ENCODE results near the gene NELFB. TPM values are rescaled to one million over a fixed set of nuclear protein-coding genes. Genes with fewer than 3 reads are reported as not detected.

NELFB gene
- polyA plus RNA-seq, 1 donor from 2014 or later, result 64.7 TPM

- Histone ChIP-seq H4K20me1 (ENCODE audit: insufficient read depth) (no peaks in the 10 kb centered on the region), H3K9ac (ENCODE audit: low read length) (no peak overlapping the region), H3K27me3 (ENCODE audit: insufficient read depth, low read depth, low read length) (no peaks in the 10 kb centered on the region), H3F3A (ENCODE audit: insufficient read depth, low read length, poor library complexity, severe bottlenecking) (no peaks in the 10 kb centered on the region), H3K9me3 (ENCODE audit: low read length) (no peaks in the 10 kb centered on the region), H3K9me2 (ENCODE audit: insufficient read depth, low read length) (no peaks in the 10 kb centered on the region), H3K27ac (ENCODE audit: low read length) (no peak overlapping the region), H3K79me2 (replicated peaks; ENCODE audit: insufficient read depth, low read length) (no peaks in the 10 kb centered on the region), H2AFZ (ENCODE audit: low read depth, low read length) (no peak overlapping the region), H3K36me3 (ENCODE audit: insufficient read depth, low read length) (peaks cover 7% of the 10 kb centered on the region), H3K4me2 (ENCODE audit: low read length) (no peak overlapping the region), H3K4me3 (ENCODE audit: low read length) (no peak overlapping the region)
- TF ChIP-seq, protein P1, sequence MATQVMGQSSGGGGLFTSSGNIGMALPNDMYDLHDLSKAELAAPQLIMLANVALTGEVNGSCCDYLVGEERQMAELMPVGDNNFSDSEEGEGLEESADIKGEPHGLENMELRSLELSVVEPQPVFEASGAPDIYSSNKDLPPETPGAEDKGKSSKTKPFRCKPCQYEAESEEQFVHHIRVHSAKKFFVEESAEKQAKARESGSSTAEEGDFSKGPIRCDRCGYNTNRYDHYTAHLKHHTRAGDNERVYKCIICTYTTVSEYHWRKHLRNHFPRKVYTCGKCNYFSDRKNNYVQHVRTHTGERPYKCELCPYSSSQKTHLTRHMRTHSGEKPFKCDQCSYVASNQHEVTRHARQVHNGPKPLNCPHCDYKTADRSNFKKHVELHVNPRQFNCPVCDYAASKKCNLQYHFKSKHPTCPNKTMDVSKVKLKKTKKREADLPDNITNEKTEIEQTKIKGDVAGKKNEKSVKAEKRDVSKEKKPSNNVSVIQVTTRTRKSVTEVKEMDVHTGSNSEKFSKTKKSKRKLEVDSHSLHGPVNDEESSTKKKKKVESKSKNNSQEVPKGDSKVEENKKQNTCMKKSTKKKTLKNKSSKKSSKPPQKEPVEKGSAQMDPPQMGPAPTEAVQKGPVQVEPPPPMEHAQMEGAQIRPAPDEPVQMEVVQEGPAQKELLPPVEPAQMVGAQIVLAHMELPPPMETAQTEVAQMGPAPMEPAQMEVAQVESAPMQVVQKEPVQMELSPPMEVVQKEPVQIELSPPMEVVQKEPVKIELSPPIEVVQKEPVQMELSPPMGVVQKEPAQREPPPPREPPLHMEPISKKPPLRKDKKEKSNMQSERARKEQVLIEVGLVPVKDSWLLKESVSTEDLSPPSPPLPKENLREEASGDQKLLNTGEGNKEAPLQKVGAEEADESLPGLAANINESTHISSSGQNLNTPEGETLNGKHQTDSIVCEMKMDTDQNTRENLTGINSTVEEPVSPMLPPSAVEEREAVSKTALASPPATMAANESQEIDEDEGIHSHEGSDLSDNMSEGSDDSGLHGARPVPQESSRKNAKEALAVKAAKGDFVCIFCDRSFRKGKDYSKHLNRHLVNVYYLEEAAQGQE (IDR thresholded peaks at IDR 0.05; ENCODE audit: borderline replicate concordance), result no peak
- TF ChIP-seq EP300 (conservative IDR thresholded peaks at IDR 0.05; ENCODE audit: poor library complexity, severe bottlenecking), result no peak
- no peak for TF ChIP-seq TAF1 (IDR thresholded peaks at IDR 0.05; ENCODE audit: low read depth)
- TF ChIP-seq POLR2AphosphoS5 (IDR thresholded peaks at IDR 0.05), result no peak
- no peak for TF ChIP-seq RAD21 (conservative IDR thresholded peaks at IDR 0.05)
These were observed 18.0 kb downstream of the NELFB start for GRCh38 chr9:137273095-137273490.

DNA sequence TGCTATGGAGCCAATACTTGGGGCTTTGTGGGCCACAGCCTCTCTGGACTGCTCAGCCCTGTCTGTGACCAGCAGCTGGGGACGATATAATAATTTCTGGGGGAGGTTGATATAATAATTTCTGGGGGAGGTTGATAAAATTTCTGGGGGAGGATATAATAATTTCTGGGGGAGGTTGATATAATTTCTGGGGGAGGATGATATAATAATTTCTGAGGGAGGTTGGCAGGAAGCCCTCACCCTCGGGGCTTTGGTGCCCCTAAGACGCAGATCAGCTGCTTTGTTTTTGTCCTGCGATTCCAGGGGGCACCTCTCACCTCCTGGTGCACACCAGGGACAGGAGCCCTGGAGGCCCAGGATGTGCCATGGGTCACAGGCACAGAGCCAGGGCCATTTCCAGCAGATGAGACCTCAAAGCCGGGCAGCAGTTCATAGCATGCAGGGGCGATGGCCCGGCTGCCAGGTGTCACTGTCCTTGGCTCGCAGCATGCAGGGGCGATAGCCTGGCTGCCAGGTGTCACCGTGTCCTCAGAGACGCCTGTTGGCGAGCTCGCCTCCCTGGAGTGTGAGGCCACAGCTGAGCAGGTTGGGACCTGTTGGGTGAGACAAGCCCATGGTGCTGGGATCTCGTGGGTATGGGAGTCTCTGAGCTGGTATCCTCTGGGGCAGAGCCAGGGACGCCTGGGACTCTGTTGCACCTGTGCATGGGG lies 18.6 kb downstream of the NELFB start:
- Histone ChIP-seq H2AFZ (ENCODE audit: low read depth, low read length) (no peak overlapping the region), H3K79me2 (replicated peaks; ENCODE audit: insufficient read depth, low read length) (no peaks in the 10 kb centered on the region), H3K4me2 (ENCODE audit: low read length) (no peak overlapping the region), H4K20me1 (ENCODE audit: insufficient read depth) (no peaks in the 10 kb centered on the region), H3K27ac (ENCODE audit: low read length) (no peak overlapping the region), H3K27me3 (ENCODE audit: insufficient read depth, low read depth, low read length) (no peaks in the 10 kb centered on the region), H3K36me3 (ENCODE audit: insufficient read depth, low read length) (peaks cover 7% of the 10 kb centered on the region), H3K4me3 (ENCODE audit: low read length) (no peak overlapping the region), H3F3A (ENCODE audit: insufficient read depth, low read length, poor library complexity, severe bottlenecking) (no peaks in the 10 kb centered on the region), H3K9me2 (ENCODE audit: insufficient read depth, low read length) (no peaks in the 10 kb centered on the region), H3K9ac (ENCODE audit: low read length) (no peak overlapping the region), H3K9me3 (ENCODE audit: low read length) (no peaks in the 10 kb centered on the region)
- TF ChIP-seq, protein P2, sequence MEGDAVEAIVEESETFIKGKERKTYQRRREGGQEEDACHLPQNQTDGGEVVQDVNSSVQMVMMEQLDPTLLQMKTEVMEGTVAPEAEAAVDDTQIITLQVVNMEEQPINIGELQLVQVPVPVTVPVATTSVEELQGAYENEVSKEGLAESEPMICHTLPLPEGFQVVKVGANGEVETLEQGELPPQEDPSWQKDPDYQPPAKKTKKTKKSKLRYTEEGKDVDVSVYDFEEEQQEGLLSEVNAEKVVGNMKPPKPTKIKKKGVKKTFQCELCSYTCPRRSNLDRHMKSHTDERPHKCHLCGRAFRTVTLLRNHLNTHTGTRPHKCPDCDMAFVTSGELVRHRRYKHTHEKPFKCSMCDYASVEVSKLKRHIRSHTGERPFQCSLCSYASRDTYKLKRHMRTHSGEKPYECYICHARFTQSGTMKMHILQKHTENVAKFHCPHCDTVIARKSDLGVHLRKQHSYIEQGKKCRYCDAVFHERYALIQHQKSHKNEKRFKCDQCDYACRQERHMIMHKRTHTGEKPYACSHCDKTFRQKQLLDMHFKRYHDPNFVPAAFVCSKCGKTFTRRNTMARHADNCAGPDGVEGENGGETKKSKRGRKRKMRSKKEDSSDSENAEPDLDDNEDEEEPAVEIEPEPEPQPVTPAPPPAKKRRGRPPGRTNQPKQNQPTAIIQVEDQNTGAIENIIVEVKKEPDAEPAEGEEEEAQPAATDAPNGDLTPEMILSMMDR (IDR thresholded peaks at IDR 0.05; ENCODE audit: poor library complexity, severe bottlenecking), result no peak
- TF ChIP-seq EP300 (conservative IDR thresholded peaks at IDR 0.05; ENCODE audit: poor library complexity, severe bottlenecking) (no peak), TAF1 (IDR thresholded peaks at IDR 0.05; ENCODE audit: low read depth) (no peak), RAD21 (conservative IDR thresholded peaks at IDR 0.05) (no peak), POLR2AphosphoS5 (IDR thresholded peaks at IDR 0.05) (no peak), SMC3 (conservative IDR thresholded peaks at IDR 0.05; ENCODE audit: poor library complexity) (no peak), EZH2 (IDR thresholded peaks at IDR 0.05; ENCODE audit: borderline replicate concordance, insufficient read depth, low read length, poor library complexity, severe bottlenecking) (no peak), MXI1 (conservative IDR thresholded peaks at IDR 0.05; ENCODE audit: poor library complexity, severe bottlenecking) (no peak)
- TF ChIP-seq, protein P1 (IDR thresholded peaks at IDR 0.05; ENCODE audit: borderline replicate concordance), result no peak
